Retinal pigment epithelial cell (primary cell): ENCODE results near the gene CUL4A.

Experiments
- DNase-seq: peaks from one replicate; pipeline ENCODE4 v3.0.0-alpha.2; 2010; ENCODE audit warnings: low read depth
- H3K4me3 ChIP-seq: 2 replicates; pipeline ENCODE4 v1.5.1; 2011; ENCODE audit warnings: mild to moderate bottlenecking, low read length, control low read depth, moderate library complexity
- TF ChIP-seq, protein P1 (sequence below): conservative IDR thresholded peaks from 2 replicates; pipeline ENCODE4 v1.5.1; 2011; ENCODE audit warnings: low read depth, low read length, control low read depth, inconsistent platforms

CUL4A gene

DNA sequence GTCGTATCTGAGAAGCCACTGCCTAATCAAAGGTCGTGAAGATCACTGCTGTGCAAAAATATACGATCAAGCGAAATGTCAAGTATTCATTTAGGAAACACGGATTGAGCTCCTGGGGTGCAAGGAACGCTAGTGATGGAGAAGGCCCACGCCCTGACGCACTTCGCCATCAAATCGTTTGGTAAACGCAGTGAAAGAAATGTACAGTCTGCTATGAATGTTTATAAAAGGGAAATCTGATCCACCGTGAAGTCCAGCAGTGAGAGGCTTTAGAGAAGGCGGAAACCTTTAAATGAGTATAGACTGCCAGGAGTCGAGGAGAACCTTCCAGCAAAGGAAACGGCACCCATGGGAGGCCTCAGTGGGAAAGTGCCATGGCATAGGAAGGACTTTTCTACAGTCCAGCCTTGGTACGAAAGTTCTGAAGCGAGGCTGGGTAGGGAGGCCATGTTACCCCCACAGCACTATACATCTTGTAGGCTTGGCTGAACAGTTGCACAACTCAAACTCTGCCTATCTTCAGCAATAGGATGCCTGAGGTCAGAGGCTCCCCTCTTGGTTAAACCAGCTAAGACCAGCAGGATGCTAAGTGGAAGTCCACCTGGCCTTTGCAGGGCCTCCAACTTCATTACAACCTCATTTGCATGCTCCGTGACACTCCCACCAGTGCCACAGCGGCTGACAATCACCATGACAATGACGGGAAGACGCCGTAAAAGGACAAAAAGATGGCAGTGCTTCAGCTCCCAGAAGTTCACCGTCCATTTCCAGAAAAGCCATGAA lies 21.3 kb upstream of the CUL4A start:
- TF ChIP-seq, protein P1, sequence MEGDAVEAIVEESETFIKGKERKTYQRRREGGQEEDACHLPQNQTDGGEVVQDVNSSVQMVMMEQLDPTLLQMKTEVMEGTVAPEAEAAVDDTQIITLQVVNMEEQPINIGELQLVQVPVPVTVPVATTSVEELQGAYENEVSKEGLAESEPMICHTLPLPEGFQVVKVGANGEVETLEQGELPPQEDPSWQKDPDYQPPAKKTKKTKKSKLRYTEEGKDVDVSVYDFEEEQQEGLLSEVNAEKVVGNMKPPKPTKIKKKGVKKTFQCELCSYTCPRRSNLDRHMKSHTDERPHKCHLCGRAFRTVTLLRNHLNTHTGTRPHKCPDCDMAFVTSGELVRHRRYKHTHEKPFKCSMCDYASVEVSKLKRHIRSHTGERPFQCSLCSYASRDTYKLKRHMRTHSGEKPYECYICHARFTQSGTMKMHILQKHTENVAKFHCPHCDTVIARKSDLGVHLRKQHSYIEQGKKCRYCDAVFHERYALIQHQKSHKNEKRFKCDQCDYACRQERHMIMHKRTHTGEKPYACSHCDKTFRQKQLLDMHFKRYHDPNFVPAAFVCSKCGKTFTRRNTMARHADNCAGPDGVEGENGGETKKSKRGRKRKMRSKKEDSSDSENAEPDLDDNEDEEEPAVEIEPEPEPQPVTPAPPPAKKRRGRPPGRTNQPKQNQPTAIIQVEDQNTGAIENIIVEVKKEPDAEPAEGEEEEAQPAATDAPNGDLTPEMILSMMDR: no peak
- no peak overlapping the region for H3K4me3 ChIP-seq
- DNase-seq: no peak

DNA sequence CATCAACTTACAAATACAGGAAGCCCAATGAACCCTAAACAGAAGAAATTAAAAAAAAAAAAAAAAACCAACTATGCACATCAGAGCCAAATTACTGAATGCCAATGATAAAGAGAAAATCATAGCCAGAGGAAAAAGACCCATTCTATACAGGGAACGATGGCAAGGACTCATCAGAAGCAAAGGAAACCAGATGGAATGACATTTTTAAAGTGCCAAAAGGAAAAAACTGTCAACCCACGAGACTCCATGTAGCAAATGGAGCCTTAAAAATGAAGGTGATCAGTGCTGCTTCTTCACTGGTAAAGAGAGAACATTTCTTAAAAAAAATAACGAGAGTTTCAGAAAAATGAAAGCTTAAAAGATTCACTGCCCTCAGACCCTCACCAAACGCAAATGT lies 19.2 kb upstream of the CUL4A start:
- TF ChIP-seq, protein P1: no peak
- no peak overlapping the region for H3K4me3 ChIP-seq
- no peak for DNase-seq

DNA sequence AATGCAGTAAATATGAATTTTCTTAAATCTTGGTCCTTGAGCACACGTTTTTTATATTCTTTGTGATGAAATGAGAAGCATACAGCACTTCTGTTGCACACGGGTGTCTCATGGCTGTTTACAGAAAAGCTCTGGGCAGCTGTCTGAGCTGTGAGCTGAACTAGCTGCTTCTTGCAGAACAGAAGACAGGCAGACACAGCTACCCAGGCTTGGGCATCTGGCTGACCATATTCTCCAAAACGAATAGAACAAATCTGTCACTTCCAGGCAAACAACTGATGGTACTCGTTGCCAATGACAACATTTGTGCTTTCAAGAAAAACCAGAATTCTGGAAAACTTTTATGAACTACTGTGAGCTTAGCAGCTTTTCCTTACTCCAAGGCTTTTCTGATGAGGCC lies 17.1 kb upstream of the CUL4A start:
- no peak overlapping the region for H3K4me3 ChIP-seq
- TF ChIP-seq, protein P1: no peak
- DNase-seq: no peak

DNA sequence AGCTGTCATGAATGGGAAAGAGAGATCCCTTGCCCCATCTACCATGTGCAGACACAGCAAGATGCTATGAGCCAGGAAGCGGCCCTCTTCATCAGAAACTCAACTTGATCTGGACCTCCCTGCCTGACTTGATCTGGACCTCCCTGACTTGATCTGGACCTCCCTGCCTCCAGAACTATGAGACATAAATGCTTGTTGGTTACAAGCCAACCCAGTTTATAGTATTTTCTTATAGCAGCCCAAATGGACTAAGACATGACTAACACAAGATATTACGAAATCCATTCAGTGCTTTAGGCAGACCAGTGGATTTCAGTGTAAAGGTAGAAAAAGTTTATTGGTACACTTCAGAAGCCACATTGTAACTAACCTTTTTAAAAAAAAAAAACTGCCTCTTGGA lies 16.5 kb upstream of the CUL4A start:
- no peak overlapping the region for H3K4me3 ChIP-seq
- no peak for DNase-seq
- TF ChIP-seq, protein P1: no peak

DNA sequence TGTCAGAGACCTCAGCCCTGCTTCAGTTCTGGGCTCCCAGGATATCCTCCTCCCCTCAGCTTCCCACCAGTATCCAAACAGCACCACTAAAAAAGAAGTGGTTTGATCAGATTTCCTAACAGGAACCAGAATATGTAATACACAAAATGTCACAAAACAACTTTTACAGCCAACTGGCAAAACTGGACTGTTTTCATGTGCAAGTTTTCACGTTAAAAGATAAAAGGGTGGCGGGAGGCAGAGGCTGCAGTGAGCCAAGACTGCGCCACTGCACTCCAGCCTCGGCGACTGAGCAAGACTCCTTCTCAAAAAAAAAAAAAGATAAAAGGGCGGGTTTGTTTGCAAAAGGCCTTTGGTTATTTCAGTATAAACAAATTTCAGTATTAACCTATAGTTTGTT lies 14.1 kb upstream of the CUL4A start:
- TF ChIP-seq, protein P1: no peak
- DNase-seq: no peak
- H3K4me3 ChIP-seq: no peak overlapping the region

DNA sequence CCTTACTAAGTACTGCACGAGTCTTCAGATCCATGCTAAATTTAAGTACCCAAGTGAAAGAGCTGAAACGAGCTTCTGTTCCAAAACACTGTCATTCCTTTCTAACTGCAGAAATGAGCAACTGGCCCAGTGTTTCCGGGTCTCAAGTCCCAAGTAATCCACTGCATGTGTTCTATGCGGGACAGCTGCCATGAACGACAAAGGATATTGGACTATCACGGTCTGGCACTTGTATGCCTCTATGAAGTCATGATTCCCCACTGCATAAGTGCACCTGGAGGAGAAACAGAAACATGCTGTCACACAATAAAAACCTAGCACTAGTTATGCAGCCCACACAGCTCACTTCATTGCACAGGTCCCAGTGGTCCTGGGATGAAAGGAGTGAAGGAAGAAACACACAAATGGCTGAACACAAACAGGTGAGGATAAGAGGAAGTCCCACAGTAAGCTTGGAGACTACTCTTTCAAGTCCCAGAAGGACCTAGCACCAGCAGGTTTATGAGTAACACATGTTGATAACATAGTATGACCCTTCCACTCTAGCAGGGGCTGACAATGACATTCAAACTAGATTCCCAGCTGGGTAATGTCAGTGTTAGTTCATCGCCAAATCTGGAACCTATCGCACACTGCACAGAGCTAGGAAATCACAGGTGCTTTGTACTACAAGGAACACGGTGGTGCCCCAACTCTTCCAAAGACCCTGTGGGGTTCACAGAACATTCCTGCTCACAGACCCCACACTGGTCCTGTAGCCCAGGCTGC lies 12.3 kb upstream of the CUL4A start:
- DNase-seq: no peak
- TF ChIP-seq, protein P1: no peak
- H3K4me3 ChIP-seq: no peak overlapping the region

DNA sequence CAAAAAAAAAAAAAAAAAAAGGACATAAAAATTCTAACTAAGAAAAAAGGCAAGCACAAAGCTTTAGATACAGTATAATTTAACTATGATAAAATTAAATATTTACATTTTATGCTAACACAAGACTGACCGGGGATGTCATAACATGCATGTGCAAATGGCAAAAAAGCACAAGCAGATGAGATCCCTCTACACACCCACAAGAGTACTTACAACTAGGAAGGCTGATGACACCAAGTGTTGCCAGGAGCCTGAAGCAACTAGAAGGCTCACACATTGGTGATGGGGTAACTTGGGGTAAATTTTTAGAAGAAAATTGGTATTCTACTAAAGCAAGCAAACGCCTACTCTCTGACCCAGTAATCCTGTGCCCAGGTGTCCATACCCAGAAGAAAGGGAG lies 7.6 kb upstream of the CUL4A start:
- H3K4me3 ChIP-seq: no peak overlapping the region
- no peak for DNase-seq
- TF ChIP-seq, protein P1: no peak
